HG03558 (cell line): ENCODE data around the gene CPPED1.
"Not testable (repeated sequence)": the region's sequence is repeated elsewhere in the genome, so short reads cannot be mapped to it uniquely, and the experiment has no call there.

Source experiments
- ATAC-seq: cut with Tn5 transposase; IDR thresholded peaks from one replicate; pipeline ENCODE4 v1.9.1; 2021; ENCODE audit warnings: moderate number of reproducible peaks; ENCODE audit not compliant: unreplicated experiment; ENCODE audit errors: extremely low read depth

The CPPED1 gene

DNA sequence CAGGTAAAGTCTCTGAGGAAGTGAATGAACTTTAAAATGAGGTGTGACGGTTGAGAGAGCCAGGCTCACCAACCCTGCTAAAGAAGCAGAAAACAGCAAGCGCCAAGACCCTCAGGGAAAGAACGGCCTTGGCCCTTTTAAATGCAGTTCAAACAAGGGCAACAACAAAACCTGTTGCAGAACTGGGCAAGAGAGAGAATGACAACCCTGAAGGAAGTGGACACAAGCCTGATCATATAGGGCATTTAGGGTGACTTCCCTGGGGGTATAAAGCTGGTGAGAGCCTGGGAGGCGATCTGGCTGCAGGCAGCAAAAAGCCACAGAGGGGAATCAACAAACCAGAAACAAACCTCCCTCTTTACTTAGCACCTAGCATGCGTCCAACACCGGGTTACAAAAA lies 1.0 kb downstream of the CPPED1 start:
- no peak for ATAC-seq

DNA sequence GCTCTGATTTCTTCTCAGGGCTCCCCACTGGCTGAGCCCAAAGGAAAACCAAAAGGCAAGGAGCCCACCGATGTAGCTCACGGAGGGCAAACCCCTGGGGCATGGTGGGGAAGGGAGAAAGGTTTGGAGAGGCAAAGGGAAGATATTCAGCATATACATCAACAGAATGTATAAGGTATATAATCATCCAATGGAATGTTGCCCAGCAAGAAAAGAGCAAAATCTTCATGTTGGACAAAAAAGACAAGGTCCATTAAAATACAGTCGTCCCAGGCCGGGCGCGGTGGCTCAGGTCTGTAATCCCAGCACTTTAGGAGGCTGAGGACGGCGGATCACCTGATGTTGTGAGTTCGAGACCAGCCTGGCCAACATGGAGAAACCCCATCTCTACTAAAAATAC lies 1.6 kb downstream of the CPPED1 start:
- no peak for ATAC-seq

DNA sequence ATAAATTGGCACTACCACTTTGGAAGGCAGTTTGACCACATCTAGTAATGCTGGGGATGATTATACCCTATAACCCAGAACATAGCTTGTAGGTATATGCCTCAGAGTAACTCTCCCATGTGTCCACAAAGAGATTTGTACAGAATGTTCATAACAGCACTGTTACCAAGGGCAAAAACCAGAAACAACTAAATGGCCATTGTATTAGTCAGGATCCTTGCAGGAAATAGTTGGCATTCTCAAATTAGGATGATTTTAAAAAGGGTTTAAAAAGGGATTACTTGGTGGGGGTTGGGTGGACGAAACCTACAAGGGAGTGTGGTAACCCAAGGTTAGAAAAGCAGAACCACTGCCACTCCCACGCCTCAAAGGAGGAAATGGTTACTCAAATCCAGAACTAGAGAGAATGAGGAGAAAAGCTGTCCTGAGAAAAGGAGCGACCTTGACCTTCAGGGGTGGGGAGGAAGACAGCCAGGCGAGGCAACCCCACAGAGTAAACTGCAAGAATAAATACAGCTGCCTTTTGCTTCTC lies 2.1 kb downstream of the CPPED1 start:
- no peak for ATAC-seq

DNA sequence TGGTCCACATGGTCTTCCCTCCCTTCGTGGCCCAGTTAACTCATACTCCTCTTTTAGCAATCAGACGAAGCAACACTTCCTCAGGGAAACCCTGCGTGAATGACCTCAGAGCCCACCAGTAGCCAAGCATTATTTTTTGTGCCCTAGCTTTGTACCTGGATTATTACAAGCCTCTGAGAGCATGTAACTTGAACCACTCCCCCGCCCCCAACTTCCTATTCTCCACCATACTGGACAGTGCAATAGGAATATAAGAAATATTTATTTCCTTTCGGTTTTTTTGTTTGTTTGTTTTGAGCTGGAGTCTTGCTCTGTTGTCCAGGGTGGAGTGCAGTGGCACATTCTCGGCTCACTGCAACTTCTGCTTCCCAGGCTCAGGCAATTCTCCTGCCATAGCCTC lies 2.9 kb downstream of the CPPED1 start:
- ATAC-seq: no peak

DNA sequence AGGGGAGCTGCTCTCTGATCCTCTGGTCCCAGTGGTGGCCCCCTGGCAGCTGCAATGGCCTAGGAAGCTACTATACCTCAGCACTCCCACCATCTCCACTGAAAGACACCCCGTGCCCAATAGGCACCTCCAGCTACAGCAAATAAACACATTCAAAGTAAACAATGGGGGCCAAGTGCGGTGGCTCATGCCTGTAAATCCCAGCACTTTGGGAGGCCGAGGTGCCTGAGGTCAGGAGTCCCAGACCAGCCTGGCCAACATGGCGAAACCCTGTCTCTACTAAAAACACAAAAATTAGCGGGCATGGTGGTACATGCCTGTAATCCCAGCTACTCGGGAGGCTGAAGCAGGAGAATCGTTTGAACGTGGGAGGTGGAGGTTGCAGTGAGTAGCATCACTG lies 3.7 kb downstream of the CPPED1 start:
- ATAC-seq: not testable (repeated sequence)

DNA sequence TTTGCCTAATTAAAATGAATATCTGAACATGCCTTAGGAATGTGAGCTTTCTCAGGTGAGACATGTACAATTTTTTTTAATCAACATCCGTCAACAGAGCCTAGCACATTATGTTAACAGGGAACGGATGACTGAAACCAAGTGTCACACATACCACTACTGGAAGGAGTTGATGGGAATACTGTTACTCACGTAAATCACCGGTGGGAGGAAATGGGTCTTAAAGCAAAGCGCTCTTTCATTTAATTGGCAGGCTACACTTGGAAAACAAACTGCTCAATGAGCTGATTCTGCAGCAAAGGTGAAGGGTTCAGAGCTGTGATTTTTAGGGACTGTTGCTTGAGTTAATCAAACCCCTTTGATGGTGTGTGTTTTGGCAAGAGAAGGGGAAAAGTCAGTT lies 4.8 kb downstream of the CPPED1 start:
- ATAC-seq: no peak

DNA sequence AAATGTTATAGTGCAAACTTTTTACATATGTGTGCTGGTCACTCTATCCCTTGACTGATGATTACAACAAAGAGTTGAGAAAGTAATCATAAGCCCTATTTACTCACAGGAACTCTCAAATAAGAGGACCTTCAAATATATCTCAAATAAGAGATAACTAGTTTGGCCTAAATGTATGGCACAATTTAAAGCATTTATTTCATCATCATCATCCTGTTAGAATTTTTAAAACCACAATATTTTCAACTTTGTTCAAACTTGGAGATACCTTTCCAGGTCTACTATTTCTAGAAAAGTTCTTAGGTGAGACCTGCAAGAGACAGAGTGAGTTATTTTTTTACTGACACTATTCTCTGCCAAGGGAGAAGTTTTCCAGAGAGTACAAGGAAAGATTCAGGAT lies 5.5 kb downstream of the CPPED1 start:
- ATAC-seq: no peak

DNA sequence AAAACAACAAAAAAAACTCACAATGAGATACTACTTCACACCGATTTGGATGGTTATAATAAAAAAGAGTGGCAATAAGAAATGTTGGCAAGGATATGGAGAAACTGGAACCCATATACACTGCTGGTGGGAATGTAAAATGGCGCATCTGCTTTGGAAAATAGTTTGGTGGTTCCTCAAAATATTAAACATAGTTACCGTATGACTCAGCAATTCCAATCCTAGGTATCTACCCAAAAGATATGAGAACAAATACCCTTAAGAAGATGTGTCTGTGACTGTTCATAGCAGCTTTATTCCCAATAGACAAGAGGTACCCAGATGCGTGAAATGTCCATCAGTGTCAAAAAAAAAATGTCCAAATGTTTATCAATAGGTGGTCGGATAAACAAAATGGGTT lies 7.2 kb downstream of the CPPED1 start:
- ATAC-seq: no peak

DNA sequence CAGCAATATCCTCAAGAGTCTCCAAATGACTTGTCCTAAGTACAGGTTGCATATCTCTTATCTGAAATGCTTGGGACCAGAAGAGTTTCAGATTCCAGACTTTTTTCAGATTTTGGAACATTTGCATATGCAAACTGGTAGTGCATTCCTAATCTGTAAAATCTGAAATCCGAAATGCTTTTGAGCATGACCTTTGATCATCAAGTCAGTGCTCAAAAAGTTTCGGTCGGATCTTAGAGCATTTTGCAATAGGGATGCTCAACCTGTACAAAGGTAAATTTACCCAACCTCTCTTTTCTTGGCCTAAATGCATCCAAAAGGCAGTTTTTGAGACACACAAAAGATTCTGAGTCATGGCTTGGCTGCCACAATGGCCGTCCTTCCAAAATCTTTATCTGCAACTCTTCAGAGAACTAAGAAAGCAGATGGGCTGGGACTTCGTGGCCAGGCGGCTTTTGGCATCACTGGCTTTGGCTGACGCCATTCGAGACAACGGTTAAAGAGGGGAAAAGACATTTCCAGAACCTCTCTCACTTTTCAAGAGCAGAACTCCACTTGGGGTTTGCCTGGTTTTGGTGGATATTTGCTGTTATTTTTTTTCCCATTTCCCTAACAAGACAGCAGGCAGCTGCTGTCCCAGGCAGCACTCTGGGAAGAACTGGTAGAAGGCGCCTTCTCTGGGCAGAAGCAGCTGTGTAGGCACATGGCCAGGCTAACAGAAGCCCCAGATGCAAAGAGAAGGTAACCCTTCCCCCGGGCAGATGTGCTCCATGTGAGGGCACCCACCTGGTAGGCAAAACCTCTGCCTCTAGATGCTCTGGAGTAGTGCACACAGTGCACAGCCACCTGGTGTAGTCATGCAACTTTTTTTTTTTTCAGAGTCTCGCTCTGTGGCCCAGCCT lies 8.9 kb downstream of the CPPED1 start:
- ATAC-seq: no peak

DNA sequence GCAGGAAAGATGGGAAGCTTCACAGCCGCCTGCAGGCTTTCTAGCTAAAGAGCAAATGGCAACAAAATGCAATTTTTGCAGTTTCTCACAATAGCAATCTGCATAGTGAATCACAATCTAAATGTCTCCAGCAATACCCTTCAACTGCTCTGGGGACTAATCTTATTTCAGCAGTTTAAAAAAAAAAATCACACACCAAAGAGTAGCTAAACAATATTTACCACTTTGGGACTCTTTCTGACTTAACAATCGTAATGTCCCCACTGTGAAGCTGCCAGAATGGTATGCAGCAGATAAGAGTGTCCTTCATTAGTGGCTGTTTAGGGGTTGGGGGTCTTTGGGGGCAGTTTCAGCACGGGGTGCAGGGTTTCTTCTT lies 9.8 kb downstream of the CPPED1 start:
- ATAC-seq: no peak

DNA sequence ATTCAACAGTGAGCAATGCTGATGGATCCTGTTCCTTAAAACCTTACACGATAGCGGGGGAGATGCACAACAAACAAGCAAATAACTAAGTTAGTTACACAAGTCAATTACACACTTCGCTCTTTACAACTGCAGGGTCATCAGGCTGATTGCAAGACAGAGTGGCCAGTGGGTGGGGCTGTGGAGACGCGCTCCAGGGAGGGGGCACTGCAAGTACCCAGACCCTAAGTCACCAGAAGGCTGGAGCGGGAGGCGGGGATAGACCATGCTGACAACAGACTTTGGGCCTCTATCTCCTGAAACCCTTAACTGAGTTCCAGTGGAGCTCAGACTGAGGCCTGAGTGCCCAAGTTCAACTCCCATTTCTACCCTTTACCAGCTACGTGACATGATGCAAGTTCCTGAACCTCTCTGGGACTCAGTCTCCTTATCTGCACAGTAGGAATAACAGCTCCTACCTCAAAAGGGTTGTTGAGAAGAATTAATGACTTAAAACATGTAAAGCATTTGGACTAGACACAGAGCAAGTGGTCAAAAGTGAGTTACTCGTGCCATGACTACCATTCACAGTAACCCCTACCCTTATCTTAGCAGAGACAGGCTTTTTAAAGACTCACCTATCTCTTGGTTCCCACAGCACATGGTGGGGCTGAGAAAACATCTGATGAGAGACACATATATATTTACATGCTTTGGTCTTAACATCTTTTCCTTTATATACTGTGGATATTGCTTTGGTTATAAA lies 10.4 kb downstream of the CPPED1 start:
- no peak for ATAC-seq

DNA sequence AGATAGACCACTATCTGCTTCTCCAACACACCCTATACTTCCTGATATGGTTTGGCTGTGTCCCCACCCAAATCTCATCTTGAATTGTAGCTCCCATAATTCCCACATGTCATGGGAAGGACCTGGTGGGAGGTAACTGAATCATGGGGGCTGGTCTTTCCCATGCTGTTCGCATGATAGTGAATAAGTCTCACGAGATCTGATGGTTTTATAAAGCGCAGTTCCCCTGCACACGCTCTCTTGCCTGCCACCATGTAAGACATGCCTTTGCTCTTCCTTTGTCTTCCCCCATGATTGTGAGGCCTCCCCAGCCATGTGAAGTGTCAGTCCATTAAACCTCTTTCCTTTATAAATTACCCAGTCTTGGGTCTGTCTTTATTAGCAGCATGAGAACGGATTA lies 11.2 kb downstream of the CPPED1 start:
- ATAC-seq: not testable (repeated sequence)

DNA sequence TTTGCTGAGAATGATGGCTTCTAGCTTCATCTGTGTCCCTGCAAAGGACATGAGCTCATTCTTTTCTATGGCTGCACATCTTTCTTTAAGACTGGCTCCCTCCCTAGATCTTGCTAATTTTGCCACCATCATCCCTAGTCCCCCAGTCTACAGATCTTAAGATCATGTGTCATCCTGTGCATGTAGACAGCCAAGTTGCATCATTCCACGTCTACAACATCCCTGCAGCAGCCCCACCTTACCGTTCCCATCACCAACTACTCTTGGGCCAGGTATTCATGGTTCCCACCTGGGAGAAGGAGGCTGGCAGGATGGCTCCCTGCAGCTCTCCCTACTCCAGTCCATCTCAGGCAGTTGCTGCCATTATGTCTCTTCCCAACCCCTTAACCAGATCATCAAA lies 12.3 kb downstream of the CPPED1 start:
- no peak for ATAC-seq

DNA sequence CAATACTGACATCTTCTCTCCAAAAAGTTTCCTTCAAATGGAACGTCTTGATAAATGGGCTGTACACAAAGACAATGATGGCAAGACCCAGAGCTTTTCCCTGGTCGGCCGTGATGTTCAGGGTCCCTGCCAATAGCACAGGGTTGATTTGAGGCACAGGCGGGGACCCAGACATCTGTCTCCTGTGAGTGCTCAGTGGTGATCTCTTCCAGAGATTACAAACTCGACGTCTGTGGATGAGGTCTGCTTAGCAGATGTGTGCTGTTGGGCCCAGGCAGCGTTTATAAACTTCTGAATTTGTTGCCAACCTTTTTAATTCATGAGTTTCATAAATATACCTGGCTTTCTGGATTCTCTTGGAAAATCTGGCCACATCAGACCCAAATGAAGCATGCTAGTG lies 14.9 kb downstream of the CPPED1 start:
- ATAC-seq: no peak

DNA sequence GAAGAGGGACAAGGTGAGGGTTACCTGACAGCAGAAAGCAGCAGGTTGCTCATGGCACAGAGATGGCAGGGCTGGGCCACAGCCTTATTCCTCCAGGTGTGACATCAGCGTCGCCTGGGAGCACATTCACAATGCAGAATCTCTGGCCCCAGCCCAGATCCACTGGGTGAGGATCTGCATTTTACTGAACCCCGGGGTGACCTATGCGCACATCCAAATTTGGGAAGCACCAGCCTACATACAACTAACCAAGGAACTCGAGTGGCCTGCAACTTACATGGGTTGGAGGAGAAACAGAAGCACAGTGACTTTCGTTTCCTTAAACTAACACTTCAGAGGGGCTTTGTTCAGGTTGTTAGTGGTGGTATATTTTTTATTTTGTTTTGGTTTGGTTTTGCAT lies 17.6 kb downstream of the CPPED1 start:
- no peak for ATAC-seq

DNA sequence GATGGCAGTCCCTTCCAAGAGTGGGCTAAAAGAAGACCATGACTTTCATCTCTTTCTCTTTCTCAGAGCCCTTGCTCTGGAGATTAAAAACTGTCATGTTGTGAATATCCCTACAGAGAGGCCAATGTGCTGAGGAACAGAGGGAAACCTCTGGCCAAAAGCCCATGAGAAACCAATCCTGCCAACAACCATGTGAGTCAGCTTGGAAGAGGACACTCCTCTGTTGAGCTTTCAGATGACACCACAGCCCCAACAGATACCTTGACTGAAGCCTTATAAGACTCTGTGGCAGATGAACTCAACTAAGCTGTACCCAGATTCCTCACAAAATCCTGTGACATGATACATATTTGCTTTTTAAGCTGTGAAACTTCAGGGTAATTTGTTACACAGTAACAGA lies 19.6 kb downstream of the CPPED1 start:
- no peak for ATAC-seq

DNA sequence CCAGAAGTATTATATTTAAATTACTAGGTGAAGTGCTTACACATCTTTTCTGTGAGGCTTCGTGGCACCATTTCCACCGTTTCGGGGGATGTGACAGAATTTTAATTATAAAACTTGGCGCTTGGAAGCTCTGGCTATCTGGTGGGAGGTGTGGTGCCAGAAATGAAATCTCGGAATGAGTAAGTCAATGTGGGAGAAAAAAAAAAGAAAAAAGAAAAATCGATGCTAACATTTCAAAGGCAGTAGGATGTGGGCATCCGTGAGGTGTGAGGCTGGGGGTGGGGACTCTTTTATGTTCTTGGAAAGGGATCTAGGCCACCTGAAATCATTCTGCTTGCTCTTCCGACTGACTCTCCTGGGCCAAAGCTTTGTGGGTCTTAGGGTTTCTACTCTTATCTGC lies 21.9 kb downstream of the CPPED1 start:
- ATAC-seq: no peak

DNA sequence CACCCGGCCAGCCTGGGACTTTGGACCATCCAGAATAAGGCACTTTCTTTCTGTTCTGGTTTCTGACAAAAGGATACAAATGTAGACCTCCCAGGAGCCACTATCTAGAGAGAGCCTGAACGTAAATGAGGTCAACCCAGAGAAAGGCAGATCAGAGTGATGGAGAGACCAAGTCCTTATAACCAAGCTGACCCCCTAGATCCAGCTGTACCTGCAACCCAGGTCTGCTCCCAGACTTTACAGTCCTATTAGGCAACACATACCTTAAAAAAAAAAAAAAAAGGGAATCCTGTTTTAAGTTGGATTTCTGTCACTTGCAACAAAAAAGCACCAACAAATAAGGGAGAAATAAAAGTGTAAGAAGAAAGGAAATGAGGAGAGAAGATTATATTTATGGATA lies 23.2 kb downstream of the CPPED1 start:
- no peak for ATAC-seq

DNA sequence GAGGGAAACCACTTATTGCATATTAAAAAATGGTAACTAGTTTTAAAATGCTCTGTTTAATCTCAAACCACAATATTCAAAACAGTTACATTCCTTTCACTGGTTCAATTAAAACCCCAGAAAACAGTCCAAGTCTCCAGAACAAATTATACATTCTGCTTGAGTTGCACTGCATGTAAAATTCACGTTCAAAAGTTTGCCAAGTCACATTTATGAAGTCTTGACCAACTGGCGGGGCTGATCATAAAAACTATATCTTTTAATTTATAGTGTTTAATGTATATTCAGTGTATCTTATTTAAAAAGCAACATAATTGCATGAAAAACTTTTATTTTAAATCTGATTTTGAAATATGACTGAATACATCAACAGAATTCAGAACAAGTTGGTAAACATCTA lies 25.0 kb downstream of the CPPED1 start:
- no peak for ATAC-seq

DNA sequence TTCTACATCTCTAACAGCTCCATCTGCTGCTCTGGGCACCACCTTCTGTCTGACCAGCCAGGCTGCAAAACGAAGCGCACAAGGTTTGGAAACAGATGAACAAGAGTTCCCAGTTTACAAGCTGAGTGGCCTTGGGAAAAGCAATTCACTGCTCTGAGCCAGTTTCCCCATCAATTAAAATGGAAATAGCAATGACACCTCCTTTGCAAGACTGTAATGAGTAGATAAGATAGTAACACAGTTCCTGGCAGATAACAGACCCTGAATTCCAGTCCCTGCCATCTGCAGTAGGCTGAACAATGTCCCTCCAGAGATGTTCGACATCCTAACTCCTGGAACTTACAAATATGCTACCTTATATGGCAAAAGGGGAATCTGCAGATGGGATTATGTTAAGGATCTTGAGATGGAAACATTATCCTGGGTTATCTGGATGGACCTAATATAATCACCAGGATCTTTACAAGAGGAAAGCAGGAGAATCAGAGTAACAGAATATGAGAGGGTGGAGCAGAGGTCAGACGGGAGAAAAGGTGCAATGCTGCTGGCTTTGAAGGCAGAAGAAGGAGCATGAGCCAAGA lies 27.9 kb downstream of the CPPED1 start:
- no peak for ATAC-seq

DNA sequence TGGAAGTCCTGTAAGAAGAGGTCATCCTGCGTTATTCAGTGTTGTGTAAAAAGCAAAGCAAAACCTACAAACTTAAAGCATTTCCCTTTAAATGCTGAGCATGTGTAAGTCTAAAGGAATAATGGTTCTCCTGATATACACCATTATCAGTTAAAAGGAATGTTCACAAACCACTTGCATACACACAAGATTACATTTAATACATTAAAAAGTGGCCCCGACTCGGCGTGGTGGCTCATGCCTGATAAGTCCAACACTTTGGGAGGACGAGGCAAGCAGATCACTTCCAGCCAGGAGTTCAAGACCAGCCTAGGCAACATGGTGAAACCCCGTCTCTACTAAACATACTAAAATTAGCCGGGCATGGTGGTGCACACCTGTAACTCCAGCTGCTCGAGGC lies 30.5 kb downstream of the CPPED1 start:
- ATAC-seq: no peak
